AG09319 (cell line): Measurements from ENCODE around the gene ELMO2.
"Not testable (repeated sequence)": the region's sequence is repeated elsewhere in the genome, so short reads cannot be mapped to it uniquely, and the experiment has no call there.

ENCODE experiments used
- DNase-seq: peaks from one replicate; pipeline ENCODE4 v3.0.0-alpha.2; 2010; ENCODE audit warnings: low read depth; ENCODE audit errors: extremely low read depth
- TF ChIP-seq, protein P1 (sequence below): IDR thresholded peaks from 2 replicates; pipeline ENCODE4 v1.5.1; 2011; ENCODE audit warnings: low read depth, mild to moderate bottlenecking, inconsistent platforms, low read length, moderate library complexity

ELMO2 gene

DNA sequence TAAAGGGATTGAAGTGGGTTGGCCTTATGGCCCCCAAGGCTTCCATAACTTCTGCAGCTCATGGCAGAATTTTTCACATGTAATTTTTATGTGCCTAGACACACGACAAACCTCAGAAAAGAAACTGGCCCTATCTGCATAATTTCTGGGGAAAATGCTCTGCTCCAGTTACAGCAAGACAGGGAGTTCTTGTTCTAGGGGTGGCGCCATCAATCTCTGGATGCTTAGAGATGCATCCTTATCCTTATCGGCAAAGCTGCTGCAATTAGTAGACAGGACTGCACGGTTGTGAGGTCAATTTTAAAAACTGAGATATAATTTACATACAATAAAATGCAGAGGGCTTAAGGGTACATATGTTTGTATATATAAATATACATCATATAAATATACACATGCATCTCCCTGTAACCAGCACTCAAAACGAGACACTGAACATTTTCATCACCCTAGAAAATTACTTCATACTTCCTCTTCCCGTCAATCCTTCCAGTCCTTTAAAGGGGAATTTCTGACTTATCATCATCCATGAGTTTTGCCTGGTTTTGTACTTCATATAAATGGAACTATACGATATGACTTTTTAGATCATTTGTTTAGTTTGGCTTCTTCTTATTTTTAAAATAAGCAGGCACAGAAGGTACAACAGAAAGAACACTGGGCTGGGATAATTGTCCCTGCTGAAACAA, 10.2 kb downstream of the ELMO2 start:
- no peak for DNase-seq
- TF ChIP-seq, protein P1, sequence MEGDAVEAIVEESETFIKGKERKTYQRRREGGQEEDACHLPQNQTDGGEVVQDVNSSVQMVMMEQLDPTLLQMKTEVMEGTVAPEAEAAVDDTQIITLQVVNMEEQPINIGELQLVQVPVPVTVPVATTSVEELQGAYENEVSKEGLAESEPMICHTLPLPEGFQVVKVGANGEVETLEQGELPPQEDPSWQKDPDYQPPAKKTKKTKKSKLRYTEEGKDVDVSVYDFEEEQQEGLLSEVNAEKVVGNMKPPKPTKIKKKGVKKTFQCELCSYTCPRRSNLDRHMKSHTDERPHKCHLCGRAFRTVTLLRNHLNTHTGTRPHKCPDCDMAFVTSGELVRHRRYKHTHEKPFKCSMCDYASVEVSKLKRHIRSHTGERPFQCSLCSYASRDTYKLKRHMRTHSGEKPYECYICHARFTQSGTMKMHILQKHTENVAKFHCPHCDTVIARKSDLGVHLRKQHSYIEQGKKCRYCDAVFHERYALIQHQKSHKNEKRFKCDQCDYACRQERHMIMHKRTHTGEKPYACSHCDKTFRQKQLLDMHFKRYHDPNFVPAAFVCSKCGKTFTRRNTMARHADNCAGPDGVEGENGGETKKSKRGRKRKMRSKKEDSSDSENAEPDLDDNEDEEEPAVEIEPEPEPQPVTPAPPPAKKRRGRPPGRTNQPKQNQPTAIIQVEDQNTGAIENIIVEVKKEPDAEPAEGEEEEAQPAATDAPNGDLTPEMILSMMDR = no peak

DNA sequence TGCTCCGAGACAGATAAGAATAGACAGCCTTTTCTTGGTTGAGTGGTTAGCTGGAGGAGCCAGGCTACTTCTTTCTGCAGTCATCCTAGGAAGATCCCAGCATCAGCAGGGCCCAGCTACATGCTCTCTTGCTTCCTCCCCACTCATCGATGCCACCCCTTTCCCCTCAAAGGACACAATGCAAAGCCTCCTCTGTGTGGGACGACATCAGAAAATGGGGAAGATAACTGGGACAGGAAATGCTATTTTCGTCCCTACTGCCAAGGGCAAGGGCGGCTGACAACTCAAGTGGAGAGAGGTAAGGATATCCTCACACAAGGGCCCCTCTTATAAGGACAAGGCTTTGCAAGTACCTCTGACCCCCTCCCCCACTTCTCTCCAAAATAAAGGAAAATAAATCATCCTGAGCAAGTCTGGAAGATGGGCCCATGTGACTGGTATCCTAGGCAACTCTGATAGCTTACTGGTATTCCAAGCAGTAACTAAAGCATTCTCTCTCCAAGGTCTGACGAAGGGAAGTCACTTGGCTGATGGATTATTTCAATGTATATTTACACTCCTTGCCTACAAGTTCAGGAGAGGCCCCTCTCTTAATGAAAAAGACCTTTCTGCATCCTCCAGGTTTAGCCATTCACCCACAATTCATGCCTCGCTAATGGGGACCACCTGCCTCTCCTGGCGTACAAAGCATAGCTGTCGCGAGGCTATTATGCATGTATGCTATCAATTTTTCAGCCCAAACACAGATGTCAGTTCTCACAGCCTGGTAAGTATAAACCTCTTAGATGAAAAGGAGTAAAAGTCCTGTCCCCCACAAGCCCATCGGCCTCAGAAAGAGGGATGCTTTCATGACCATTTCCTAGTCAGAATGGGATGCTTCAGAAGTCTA, 11.3 kb downstream of the ELMO2 start:
- TF ChIP-seq, protein P1 = no peak
- no peak for DNase-seq

DNA sequence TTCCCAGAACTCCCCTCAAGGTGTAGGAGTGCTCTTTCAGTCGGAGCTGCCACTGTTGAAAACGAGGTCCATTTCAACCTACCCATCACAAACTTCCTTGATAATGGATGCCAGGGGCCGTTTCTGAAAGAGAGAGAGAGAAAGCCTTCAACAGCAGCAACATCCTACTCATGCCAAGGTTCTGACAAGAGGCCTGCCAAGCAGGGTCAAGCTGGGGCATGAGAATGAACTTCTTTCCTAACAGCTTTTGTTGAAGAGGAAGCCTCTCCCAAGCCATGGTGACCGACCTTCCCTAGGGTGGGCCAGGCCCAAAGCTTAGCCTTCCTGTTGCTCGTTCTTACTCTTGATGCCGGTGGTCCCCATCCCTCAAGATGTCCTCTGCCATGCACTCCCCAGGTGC, 12.4 kb downstream of the ELMO2 start:
- no peak for DNase-seq
- TF ChIP-seq, protein P1 = no peak

DNA sequence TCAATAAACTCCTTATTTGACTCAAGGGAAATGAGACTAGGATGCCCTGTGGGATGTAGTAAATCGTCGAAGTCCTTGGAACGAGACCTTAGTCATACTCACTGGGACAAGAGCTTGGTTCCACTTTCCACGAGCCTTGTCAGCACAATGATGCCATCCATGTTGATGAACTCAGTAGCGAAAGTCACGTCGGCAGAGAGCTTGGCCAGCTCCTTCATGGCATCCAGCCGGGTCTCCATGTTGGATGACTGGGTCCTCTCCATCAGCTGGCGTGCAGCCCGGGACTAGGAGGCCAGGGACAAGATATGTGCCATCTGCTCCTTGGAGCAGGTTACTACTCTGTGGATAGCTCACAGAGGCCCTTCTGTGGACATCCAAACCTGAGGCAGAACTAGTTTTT, 17.5 kb downstream of the ELMO2 start:
- DNase-seq = no peak
- TF ChIP-seq, protein P1 = no peak

DNA sequence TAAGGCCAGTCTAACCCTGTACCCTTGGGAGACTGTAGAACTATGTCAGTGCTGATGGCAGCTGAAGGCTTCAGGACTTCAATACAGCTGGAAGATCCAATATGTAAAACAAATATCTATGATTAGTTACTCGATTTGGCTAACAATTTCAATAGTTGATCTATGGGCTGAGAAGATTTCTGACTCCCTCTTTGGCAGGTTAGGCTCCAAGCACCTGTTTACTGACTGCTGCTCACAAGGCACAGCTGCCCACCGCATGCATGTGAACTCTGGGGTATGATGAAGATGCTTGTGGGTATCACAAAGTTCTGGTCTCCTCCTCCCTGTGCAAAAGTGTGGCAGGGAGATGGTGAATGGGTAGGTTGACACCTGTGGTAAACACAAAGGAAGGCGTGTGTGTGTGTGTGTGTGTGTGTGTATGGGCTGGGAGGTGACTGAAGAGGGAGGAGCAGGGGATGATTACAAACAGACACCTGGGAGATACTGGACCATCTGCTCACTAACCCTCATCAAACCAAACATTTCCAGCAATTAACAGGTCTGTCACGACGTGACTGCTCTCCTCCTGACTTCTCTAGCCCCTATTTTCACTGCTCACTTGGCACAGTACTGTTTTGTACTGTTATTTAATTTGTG, 18.1 kb downstream of the ELMO2 start:
- no peak for DNase-seq
- TF ChIP-seq, protein P1 = no peak

DNA sequence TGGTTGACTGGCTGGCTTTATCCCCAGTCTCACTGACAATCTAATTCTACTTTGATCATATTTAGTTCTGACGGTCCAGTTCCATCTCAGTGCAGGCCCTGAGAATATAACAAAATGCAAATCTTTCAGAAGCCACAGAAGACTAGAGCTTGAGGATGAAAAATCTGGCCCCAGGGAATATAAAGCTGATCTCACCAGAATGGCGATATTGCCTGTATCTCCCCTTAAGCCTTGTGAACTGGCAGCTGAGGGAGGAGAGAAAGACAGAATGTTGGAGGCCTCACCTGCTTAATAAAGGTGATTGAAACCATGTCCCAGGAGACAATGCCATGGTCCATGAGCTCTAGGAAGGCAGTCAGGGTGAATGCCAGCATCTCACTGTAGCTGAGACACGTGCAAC, 19.4 kb downstream of the ELMO2 start:
- DNase-seq = not testable (repeated sequence)

DNA sequence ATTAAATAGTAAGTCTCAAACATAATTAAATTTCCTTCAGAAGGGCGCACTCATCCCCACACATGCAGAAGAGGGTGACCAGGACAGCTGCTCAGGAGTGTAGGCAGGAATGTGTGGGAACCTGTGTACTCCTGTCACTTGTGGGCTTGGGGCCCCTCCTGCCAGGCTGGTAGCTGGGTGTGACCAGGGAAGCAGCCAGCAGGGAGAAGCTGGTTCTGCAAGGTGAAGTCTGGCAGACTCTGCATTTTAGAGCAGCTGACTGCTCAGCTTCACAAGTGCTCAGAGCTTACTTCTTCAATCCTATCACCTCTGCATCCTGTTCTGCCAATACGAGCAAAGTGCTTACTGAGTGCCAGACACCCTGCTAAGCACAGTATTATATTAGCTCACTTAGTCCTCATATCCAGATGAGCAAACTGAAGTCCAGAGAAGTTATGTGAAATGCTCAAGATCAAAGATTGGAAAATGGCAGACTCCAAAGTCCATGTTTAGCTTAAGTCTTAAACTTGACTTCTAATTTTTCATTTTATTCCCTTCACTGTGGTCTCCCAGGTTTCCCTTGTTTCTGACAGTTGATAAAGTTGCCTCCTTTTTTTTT, 27.9 kb downstream of the ELMO2 start:
- DNase-seq = no peak
- TF ChIP-seq, protein P1 = no peak
